ENCODE data around the gene SLC39A11. TPM values are rescaled to one million over a fixed set of nuclear protein-coding genes. Genes with fewer than 3 reads are reported as not detected.
"Not testable (repeated sequence)": the region's sequence is repeated elsewhere in the genome, so short reads cannot be mapped to it uniquely, and the experiment has no call there.

The SLC39A11 gene
- total RNA-seq, 3 donors from 2014 or later, result 31.6 to 71.6 (median 51.6) TPM

GRCh38 chr17:72763981-72764380 lies 328.5 kb downstream of the SLC39A11 start:
- Histone ChIP-seq H3K4me1 (ENCODE audit: low read depth) (no peaks in the 10 kb centered on the region), H3K9me3 (no peaks in the 10 kb centered on the region), H3K36me3 (ENCODE audit: low read depth) (no peaks in the 10 kb centered on the region), H3K4me3 (no peak overlapping the region)
- ATAC-seq (no peak), DNase-seq (no peak)
- intact Hi-C loops (cut with DNase I, micrococcal nuclease), result no loop called here
- TF ChIP-seq CTCF (IDR thresholded peaks at IDR 0.05), result no peak

- ATAC-seq; DNase-seq; H3K36me3 ChIP-seq (ENCODE audit: low read depth); intact Hi-C loops (cut with DNase I, micrococcal nuclease); H3K4me1 ChIP-seq (ENCODE audit: low read depth); H3K9me3 ChIP-seq; H3K4me3 ChIP-seq: not testable (repeated sequence)
Measured at GRCh38 chr17:72761893-72762575, 330.5 kb downstream of the SLC39A11 start.

- no peak for ATAC-seq
- no peaks in the 10 kb centered on the region for H3K4me1 ChIP-seq (ENCODE audit: low read depth)
- intact Hi-C loops (cut with DNase I, micrococcal nuclease), result no loop called here
- TF ChIP-seq CTCF (IDR thresholded peaks at IDR 0.05), result no peak
- H3K36me3 ChIP-seq (ENCODE audit: low read depth), result peaks cover 4% of the 10 kb centered on the region
- H3K9me3 ChIP-seq, result no peaks in the 10 kb centered on the region
- DNase-seq, result no peak
- H3K4me3 ChIP-seq, result no peak overlapping the region
Measured at GRCh38 chr17:72761431-72761830, 331.1 kb downstream of the SLC39A11 start.

- intact Hi-C loops (cut with DNase I, micrococcal nuclease), result no loop called here
- Histone ChIP-seq H3K36me3 (ENCODE audit: low read depth) (peaks cover 4% of the 10 kb centered on the region), H3K4me1 (ENCODE audit: low read depth) (no peaks in the 10 kb centered on the region), H3K4me3 (no peak overlapping the region), H3K9me3 (peaks cover 2% of the 10 kb centered on the region)
- ATAC-seq, result no peak
- no peak for DNase-seq
- no peak for TF ChIP-seq CTCF (IDR thresholded peaks at IDR 0.05)
Measured at GRCh38 chr17:72760368-72760767, 332.1 kb downstream of the SLC39A11 start.

GRCh38 chr17:72759301-72759700 lies 333.2 kb downstream of the SLC39A11 start:
- ATAC-seq (no peak), DNase-seq (no peak)
- H3K4me1 ChIP-seq (ENCODE audit: low read depth), result no peaks in the 10 kb centered on the region
- intact Hi-C loops (cut with DNase I, micrococcal nuclease), result no loop called here
- TF ChIP-seq CTCF (IDR thresholded peaks at IDR 0.05), result no peak
- H3K36me3 ChIP-seq (ENCODE audit: low read depth), result peaks cover 4% of the 10 kb centered on the region
- H3K9me3 ChIP-seq, result peaks cover 2% of the 10 kb centered on the region
- no peak overlapping the region for H3K4me3 ChIP-seq

GRCh38 chr17:72756256-72756655 lies 336.2 kb downstream of the SLC39A11 start:
- no peak for TF ChIP-seq CTCF (IDR thresholded peaks at IDR 0.05)
- ATAC-seq, result no peak
- peaks cover 4% of the 10 kb centered on the region for H3K36me3 ChIP-seq (ENCODE audit: low read depth)
- DNase-seq, result no peak
- H3K4me1 ChIP-seq (ENCODE audit: low read depth), result no peaks in the 10 kb centered on the region
- peaks cover 2% of the 10 kb centered on the region for H3K9me3 ChIP-seq
- no peak overlapping the region for H3K4me3 ChIP-seq
- intact Hi-C loops (cut with DNase I, micrococcal nuclease), result no loop called here
